ENCODE data around the gene LCOR. TPM values are rescaled to one million over a fixed set of nuclear protein-coding genes. Genes with fewer than 3 reads are reported as not detected.

The LCOR gene
- total and polyA plus RNA-seq, 2 of the 13 experiments (the other 11 are each of a cell fraction or from before 2014, with no cell fraction given): 12.4 to 23.7 TPM

- TF ChIP-seq KIAA2018 (CRISPR knock-in tag; IDR thresholded peaks at IDR 0.05; ENCODE audit: borderline replicate concordance) (no peak), SOX13 (IDR thresholded peaks at IDR 0.05) (no peak), SOX13 (CRISPR knock-in tag; conservative IDR thresholded peaks at IDR 0.05 in 1 of 2, IDR thresholded peaks at IDR 0.05 in 1 of 2) (0 out of 4 replicates have a peak, but pooled peaks of 1 of the 2 experiments have one; percentile 9), ZNF512 (CRISPR knock-in tag; IDR thresholded peaks at IDR 0.05) (no peak)
Observed at GRCh38 chr10:96973809-96974747, 142.0 kb downstream of the LCOR start (continued).
